Measurements from ENCODE around the gene THEMIS2. TPM values are rescaled to one million over a fixed set of nuclear protein-coding genes. Genes with fewer than 3 reads are reported as not detected.
"Not testable (repeated sequence)": the region's sequence is repeated elsewhere in the genome, so short reads cannot be mapped to it uniquely, and the experiment has no call there.

THEMIS2 gene
- total RNA-seq, 2 experiments from 2014 or later, result 35.4 to 40.5 TPM

- peaks cover 2% of the 10 kb centered on the region for H3K36me3 Mint-ChIP-seq
- no peak overlapping the region for H3K4me3 Mint-ChIP-seq
- DNase-seq (no peak), ATAC-seq (ENCODE audit: low read depth) (no peak)
- H3K27ac Mint-ChIP-seq, result no peak overlapping the region
- H3K4me1 Mint-ChIP-seq, result peaks cover 8% of the 10 kb centered on the region
- no peaks in the 10 kb centered on the region for H3K27me3 Mint-ChIP-seq
- no peaks in the 10 kb centered on the region for H3K9me3 Mint-ChIP-seq
- POLR2A ChIA-PET, result interaction anchor here (0.6 to 0.9 kb wide), 2 partner anchors 75 to 123 kb away, joined by 3 read pairs; no protein-coding TSS in a partner anchor
Observed at GRCh38 chr1:27856561-27857343, 15.6 kb upstream of the THEMIS2 start.

- POLR2A ChIA-PET, result interaction anchor here (0.8 to 0.9 kb wide), 2 partner anchors 122 to 231 kb away, joined by 3 read pairs; partner anchors contain the start of gene EYA3
- H3K4me1 Mint-ChIP-seq; H3K9me3 Mint-ChIP-seq; H3K27me3 Mint-ChIP-seq; ATAC-seq (ENCODE audit: low read depth); H3K36me3 Mint-ChIP-seq; DNase-seq; H3K4me3 Mint-ChIP-seq: not testable (repeated sequence)
- peak overlapping the region; percentile 60 for H3K27ac Mint-ChIP-seq
Observed at GRCh38 chr1:27857552-27857951, 14.8 kb upstream of the THEMIS2 start.

- peak; percentile 89 for DNase-seq
- H3K27ac Mint-ChIP-seq, result peak overlapping the region; percentile 80
- H3K27me3 Mint-ChIP-seq, result no peaks in the 10 kb centered on the region
- no peak overlapping the region for H3K4me3 Mint-ChIP-seq
- no peaks in the 10 kb centered on the region for H3K36me3 Mint-ChIP-seq
- H3K9me3 Mint-ChIP-seq, result no peaks in the 10 kb centered on the region
- peak; percentile 95 for ATAC-seq (ENCODE audit: low read depth)
- POLR2A ChIA-PET, result interaction anchor here (0.7 to 0.8 kb wide), 2 partner anchors 230 to 391 kb away, joined by 3 read pairs; partner anchors contain the start of gene EYA3
- H3K4me1 Mint-ChIP-seq, result peaks cover 11% of the 10 kb centered on the region
Observed at GRCh38 chr1:27858072-27858948, 14.0 kb upstream of the THEMIS2 start.

GRCh38 chr1:27858949-27859576, 13.3 kb upstream of the THEMIS2 start:
- POLR2A ChIA-PET, result no interaction called here
- no peak overlapping the region for H3K4me3 Mint-ChIP-seq
- ATAC-seq (ENCODE audit: low read depth) (no peak), DNase-seq (no peak)
- H3K9me3 Mint-ChIP-seq, result no peaks in the 10 kb centered on the region
- no peaks in the 10 kb centered on the region for H3K27me3 Mint-ChIP-seq
- peak overlapping the region; percentile 80 for H3K27ac Mint-ChIP-seq
- peaks cover 14% of the 10 kb centered on the region for H3K4me1 Mint-ChIP-seq
- no peaks in the 10 kb centered on the region for H3K36me3 Mint-ChIP-seq

GRCh38 chr1:27861436-27861835, 10.9 kb upstream of the THEMIS2 start:
- no peak for ATAC-seq (ENCODE audit: low read depth)
- Mint-ChIP-seq H3K9me3 (no peaks in the 10 kb centered on the region), H3K27ac (no peak overlapping the region), H3K36me3 (no peaks in the 10 kb centered on the region), H3K4me3 (no peak overlapping the region), H3K4me1 (peaks cover 20% of the 10 kb centered on the region), H3K27me3 (no peaks in the 10 kb centered on the region)
- DNase-seq, result no peak
- POLR2A ChIA-PET, result interaction anchor here (0.6 kb wide), 1 partner anchor 25 kb away, joined by 3 read pairs; no protein-coding TSS in a partner anchor

GRCh38 chr1:27862004-27862403, 10.3 kb upstream of the THEMIS2 start:
- no peaks in the 10 kb centered on the region for H3K9me3 Mint-ChIP-seq
- POLR2A ChIA-PET, result no interaction called here
- no peak overlapping the region for H3K27ac Mint-ChIP-seq
- H3K27me3 Mint-ChIP-seq, result no peaks in the 10 kb centered on the region
- no peaks in the 10 kb centered on the region for H3K36me3 Mint-ChIP-seq
- peaks cover 20% of the 10 kb centered on the region for H3K4me1 Mint-ChIP-seq
- no peak overlapping the region for H3K4me3 Mint-ChIP-seq
- ATAC-seq (ENCODE audit: low read depth) (no peak), DNase-seq (no peak)

GRCh38 chr1:27862671-27863537, 9.4 kb upstream of the THEMIS2 start:
- POLR2A ChIA-PET, result no interaction called here
- Mint-ChIP-seq H3K36me3 (no peaks in the 10 kb centered on the region), H3K27ac (peak overlapping the region; percentile 53), H3K27me3 (no peaks in the 10 kb centered on the region), H3K4me1 (peaks cover 24% of the 10 kb centered on the region), H3K4me3 (no peak overlapping the region), H3K9me3 (no peaks in the 10 kb centered on the region)
- no peak for ATAC-seq (ENCODE audit: low read depth)
- no peak for DNase-seq

- peaks cover 23% of the 10 kb centered on the region for H3K4me1 Mint-ChIP-seq
- H3K36me3 Mint-ChIP-seq, result no peaks in the 10 kb centered on the region
- peak overlapping the region; percentile 53 for H3K27ac Mint-ChIP-seq
- DNase-seq (no peak), ATAC-seq (ENCODE audit: low read depth) (no peak)
- POLR2A ChIA-PET, result interaction anchor here (1.0 kb wide), 1 partner anchor 9 kb away, joined by 3 read pairs; the partner anchor contains the start of gene THEMIS2
- no peak overlapping the region for H3K4me3 Mint-ChIP-seq
- H3K9me3 Mint-ChIP-seq, result no peaks in the 10 kb centered on the region
- no peaks in the 10 kb centered on the region for H3K27me3 Mint-ChIP-seq
Observed at GRCh38 chr1:27863538-27863915, 8.8 kb upstream of the THEMIS2 start.

GRCh38 chr1:27864264-27864895, 8.0 kb upstream of the THEMIS2 start:
- DNase-seq, result no peak
- POLR2A ChIA-PET, result interaction anchor here (0.7 to 1.0 kb wide), 2 partner anchors 8 to 203 kb away, joined by 3 read pairs; partner anchors contain the start of gene THEMIS2
- H3K9me3 Mint-ChIP-seq, result no peaks in the 10 kb centered on the region
- peak overlapping the region; percentile 94 for H3K27ac Mint-ChIP-seq
- ATAC-seq (ENCODE audit: low read depth), result no peak
- H3K4me1 Mint-ChIP-seq, result peaks cover 28% of the 10 kb centered on the region
- no peaks in the 10 kb centered on the region for H3K36me3 Mint-ChIP-seq
- no peaks in the 10 kb centered on the region for H3K27me3 Mint-ChIP-seq
- H3K4me3 Mint-ChIP-seq, result peak overlapping the region; percentile 63

- H3K36me3 Mint-ChIP-seq, result no peaks in the 10 kb centered on the region
- peaks cover 33% of the 10 kb centered on the region for H3K4me1 Mint-ChIP-seq
- H3K9me3 Mint-ChIP-seq, result no peaks in the 10 kb centered on the region
- DNase-seq (no peak), ATAC-seq (ENCODE audit: low read depth) (no peak)
- no peak overlapping the region for H3K4me3 Mint-ChIP-seq
- H3K27ac Mint-ChIP-seq, result no peak overlapping the region
- H3K27me3 Mint-ChIP-seq, result no peaks in the 10 kb centered on the region
- POLR2A ChIA-PET, result interaction anchor here (0.6 to 0.7 kb wide), 3 partner anchors 14 to 1172 kb away, joined by 3 read pairs; no protein-coding TSS in a partner anchor
Observed at GRCh38 chr1:27865821-27866220, 6.5 kb upstream of the THEMIS2 start.

GRCh38 chr1:27868556-27868931, 3.8 kb upstream of the THEMIS2 start:
- ATAC-seq (ENCODE audit: low read depth) (no peak), DNase-seq (no peak)

More at GRCh38 chr1:27868556-27868931, 3.8 kb upstream of the THEMIS2 start:
- Mint-ChIP-seq H3K27ac (peak overlapping the region; percentile 92), H3K27me3 (no peaks in the 10 kb centered on the region), H3K9me3 (no peaks in the 10 kb centered on the region), H3K4me1 (peaks cover 36% of the 10 kb centered on the region), H3K4me3 (peak overlapping the region; percentile 67), H3K36me3 (peaks cover 3% of the 10 kb centered on the region)
- POLR2A ChIA-PET, result no interaction called here
